Measurements from ENCODE around the gene ARFIP2.

DNA sequence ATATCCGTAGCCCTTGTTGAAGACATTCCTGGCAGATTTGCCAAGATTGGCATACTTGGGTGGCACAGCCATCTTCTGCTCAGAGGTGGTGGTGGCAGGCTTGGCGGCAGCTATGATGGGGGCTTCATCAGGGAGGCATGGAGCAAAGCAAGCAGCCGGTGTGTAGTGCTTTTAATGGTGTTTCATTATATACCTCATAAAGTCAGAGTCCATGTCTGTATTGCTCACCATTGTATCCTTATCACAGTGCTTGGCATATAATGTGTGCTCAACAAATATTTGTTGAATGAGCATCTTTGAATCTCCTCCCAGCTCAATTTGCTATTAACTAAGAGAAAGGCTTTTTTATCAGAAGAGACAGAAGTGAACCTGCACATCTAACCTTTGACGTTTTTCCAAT is 8.2 kb upstream of the ARFIP2 start:
- TF ChIP-seq, protein P1, sequence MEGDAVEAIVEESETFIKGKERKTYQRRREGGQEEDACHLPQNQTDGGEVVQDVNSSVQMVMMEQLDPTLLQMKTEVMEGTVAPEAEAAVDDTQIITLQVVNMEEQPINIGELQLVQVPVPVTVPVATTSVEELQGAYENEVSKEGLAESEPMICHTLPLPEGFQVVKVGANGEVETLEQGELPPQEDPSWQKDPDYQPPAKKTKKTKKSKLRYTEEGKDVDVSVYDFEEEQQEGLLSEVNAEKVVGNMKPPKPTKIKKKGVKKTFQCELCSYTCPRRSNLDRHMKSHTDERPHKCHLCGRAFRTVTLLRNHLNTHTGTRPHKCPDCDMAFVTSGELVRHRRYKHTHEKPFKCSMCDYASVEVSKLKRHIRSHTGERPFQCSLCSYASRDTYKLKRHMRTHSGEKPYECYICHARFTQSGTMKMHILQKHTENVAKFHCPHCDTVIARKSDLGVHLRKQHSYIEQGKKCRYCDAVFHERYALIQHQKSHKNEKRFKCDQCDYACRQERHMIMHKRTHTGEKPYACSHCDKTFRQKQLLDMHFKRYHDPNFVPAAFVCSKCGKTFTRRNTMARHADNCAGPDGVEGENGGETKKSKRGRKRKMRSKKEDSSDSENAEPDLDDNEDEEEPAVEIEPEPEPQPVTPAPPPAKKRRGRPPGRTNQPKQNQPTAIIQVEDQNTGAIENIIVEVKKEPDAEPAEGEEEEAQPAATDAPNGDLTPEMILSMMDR (IDR thresholded peaks at IDR 0.05): no peak
- TF ChIP-seq EP300 (IDR thresholded peaks at IDR 0.05): no peak
